Frontal cortex (tissue), 4 donors: ENCODE results near the gene PDPK1. TPM values are rescaled to one million over a fixed set of nuclear protein-coding genes. Genes with fewer than 3 reads are reported as not detected.
"Not testable (repeated sequence)": the region's sequence is repeated elsewhere in the genome, so short reads cannot be mapped to it uniquely, and the experiment has no call there.

Experiments used
- DNase-seq, 2 donors: peaks; one replicate each; pipeline ENCODE4 v3.0.0; 2012; ENCODE audit warnings: low spot score in 2 of 2
- FAIRE-seq: peaks from 2 replicates; lab custom pipeline; 2012; peaks lifted over from hg19 to GRCh38; lab: Jason Lieb, UNC
- small RNA-seq: library from RNA; depleted of rRNA; stranded (forward); fragments of <200 nt; gene quantifications from one replicate; pipeline ENCODE3, GENCODE V24; 2014
- total RNA-seq: library from RNA; depleted of rRNA; stranded (reverse); fragments of >200 nt; gene quantifications from one replicate; pipeline ENCODE4 v1.2.3, GENCODE V29; 2014
- donor health status: control.
- donor health status: control.
- donor health status: control.

The PDPK1 gene
- total RNA-seq, 1 donor from 2014 or later: 28.5 TPM

DNA sequence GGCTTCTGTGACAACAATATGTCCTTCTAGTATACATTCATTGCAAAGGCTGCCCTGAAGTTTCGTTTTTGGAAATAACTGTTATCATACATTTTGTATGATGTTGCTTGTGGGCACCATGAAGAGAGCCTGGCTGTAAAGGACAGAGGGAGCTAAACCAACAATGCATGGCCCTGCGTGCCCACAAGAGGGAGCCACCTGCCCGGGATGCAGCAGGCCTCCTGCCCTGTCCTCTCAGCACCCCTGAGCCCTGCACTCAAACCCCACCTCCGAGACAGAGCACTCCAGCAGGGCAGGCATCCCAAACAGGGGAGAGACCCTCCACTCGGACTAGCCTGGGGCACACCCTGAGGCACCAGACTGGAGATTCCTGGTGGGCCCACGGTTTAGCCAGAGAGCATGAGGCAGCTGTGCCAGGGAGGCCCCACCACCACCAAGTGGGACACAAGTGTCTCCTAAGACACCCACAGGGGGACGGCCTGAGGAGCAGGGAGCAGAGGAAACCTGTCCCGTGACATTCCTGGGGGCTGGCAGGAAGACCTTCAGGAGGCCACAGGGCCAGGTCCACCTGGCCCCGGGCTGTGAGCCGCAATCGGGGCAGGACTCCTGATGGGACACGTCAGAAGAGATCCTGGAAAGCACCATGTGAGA is 101.4 kb downstream of the PDPK1 start:
- not testable (repeated sequence) for FAIRE-seq, DNase-seq

DNA sequence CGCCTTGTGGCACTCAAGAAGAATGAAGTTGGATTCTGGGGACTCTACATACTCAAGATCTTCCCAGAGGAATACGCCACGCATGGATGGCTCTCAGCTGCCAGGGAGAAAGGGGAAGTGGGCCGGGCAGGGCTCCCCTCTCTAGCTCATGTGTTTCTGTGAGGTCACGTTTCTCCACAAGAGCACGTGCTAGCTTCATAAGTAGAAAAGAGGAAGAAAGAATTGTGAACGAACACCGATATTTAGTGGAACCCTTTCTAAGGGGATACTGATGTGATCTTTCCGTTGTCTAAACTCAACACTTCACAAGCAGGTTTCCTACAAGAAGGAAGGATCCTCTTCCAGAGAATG is 101.9 kb downstream of the PDPK1 start:
- DNase-seq, FAIRE-seq: not testable (repeated sequence)

DNA sequence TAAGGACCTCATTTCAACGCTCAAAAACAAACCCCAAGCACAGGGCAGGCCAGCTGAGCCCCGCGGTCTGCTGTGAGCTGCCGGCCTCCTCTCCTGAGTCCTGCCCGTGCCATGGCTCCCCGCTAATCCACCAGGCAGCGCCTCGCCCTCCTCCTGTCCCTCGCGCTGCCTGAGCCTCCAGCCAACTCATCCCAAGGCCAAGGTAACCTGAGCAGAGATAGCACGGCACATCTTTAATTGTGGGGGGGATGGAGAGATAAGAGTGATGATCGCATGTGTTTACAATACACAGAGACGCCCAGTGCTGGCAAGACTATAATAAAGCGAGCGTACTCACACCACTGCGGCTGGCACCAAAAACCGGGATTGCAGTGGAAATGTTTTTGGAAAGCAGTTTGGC is 104.7 kb downstream of the PDPK1 start:
- DNase-seq, FAIRE-seq: not testable (repeated sequence)

DNA sequence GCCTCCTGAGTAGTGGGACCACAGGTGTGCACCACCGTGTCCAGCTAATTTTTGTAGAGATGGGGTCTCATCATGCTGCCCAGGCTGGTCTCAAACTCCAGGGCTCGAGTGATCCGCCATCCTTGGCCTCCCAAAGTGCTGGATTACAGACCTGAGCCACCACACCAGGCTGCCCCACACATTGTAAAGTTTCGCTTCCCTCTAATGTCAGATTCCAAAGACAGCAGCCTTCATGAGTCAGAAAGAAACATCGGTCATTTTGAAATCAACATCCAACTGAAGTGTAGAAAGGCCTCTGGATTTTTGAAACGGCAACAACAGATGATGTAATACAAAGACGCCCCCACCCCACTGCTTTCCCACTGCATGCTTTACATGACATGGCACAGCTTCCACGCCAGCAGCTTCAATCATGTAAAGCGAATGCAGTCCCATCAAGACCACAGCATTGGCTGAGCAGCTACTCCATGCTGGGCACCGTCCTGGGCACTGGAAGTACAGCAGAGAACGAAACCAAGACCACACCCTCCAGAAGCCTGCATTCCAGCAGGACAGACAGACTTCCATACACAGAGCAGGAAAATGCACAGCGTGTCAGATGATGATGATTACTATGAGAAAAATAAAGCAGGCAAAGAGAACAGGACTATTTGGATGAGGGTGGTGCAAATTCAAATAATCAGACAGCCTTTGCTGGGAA is 107.1 kb downstream of the PDPK1 start:
- DNase-seq, FAIRE-seq: not testable (repeated sequence)

DNA sequence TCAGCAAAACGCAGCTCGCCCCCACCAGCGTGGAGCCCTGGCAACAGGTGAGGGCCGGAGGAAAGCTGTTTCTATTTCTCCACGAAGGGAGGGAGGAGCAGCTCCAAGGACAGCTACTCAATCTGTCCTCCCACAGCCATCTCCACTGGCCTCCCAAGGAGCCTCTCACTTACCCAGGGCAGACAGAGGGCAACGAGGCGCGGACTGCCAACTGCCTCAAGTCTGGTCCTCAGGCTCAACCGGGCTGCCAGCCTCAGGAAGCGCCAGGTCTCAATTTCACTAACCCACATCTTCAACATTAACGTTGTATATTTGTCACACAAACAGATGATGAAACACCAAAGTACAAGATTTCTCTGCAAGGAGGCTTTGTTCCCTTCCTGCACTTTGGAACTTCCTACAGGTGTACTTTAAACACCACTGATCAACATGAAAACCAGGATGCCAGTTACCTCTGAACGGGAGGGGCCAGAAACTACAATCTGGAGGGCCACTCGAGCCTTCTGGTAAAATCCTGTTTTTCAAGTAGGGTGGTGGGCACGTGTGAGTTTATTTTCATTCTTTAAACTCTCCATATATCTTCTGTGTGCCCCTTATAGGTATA is 113.5 kb downstream of the PDPK1 start:
- DNase-seq, FAIRE-seq: not testable (repeated sequence)

Small RNA genes within 50 kb of the gene (small RNA-seq; reads per million reads assigned to genes)
- not detected for gene AC093525.1
- gene MIR3178: 0.23 reads per million

Other genes with a start within 250 kb of the PDPK1 start
- gene ABCA3, start 197.3 kb upstream of the PDPK1 start, total RNA-seq: 36.3 TPM
- 12.6 TPM for gene CCNF, start 108.6 kb upstream of the PDPK1 start, total RNA-seq
- gene TEDC2, start 77.9 kb upstream of the PDPK1 start, total RNA-seq: 7.7 TPM
- gene NTN3, start 66.7 kb upstream of the PDPK1 start, total RNA-seq: 3.3 TPM
- gene TBC1D24, start 62.9 kb upstream of the PDPK1 start, total RNA-seq: 24.5 TPM
- 10.6 TPM for gene ATP6V0C, start 24.1 kb upstream of the PDPK1 start, total RNA-seq
- gene AMDHD2, start 17.6 kb upstream of the PDPK1 start, total RNA-seq: 11.4 TPM
- gene CEMP1, start 6.6 kb upstream of the PDPK1 start, total RNA-seq: 0.41 TPM
- gene KCTD5, start 144.5 kb downstream of the PDPK1 start, total RNA-seq: 21.2 TPM
- gene PRSS27, start 182.2 kb downstream of the PDPK1 start, total RNA-seq: 1.6 TPM
- 40.8 TPM for gene SRRM2, start 214.6 kb downstream of the PDPK1 start, total RNA-seq
- 128 TPM for gene ELOB, start 239.3 kb downstream of the PDPK1 start, total RNA-seq
- not detected for gene PRSS33, start 249.5 kb downstream of the PDPK1 start, total RNA-seq